Lower lobe of right lung (tissue), 2 donors: Measurements from ENCODE around the gene ZNF784. TPM values are rescaled to one million over a fixed set of nuclear protein-coding genes. Genes with fewer than 3 reads are reported as not detected.

ENCODE experiments used
- ATAC-seq, 2 donors: fragments of 200-7000 bp; cut with Tn5 transposase; one replicate each; pipeline ENCODE4 v1.9.1; 2020 to 2022; ENCODE audit warnings: mild to moderate bottlenecking in 2 of 2, moderate library complexity in 2 of 2
- DNase-seq: peaks from one replicate; pipeline ENCODE4 v3.0.0-alpha.2; 2020
- H3K27ac ChIP-seq: fragments of 200-600 bp; one replicate; pipeline ENCODE4 v1.8.0; 2022
- H3K27me3 ChIP-seq: fragments of 200-600 bp; one replicate; pipeline ENCODE4 v1.8.0; 2022; ENCODE audit warnings: low read depth
- H3K36me3 ChIP-seq: fragments of 200-600 bp; one replicate; pipeline ENCODE4 v1.8.0; 2022; ENCODE audit warnings: mild to moderate bottlenecking
- H3K4me1 ChIP-seq: fragments of 200-600 bp; one replicate; pipeline ENCODE4 v1.8.0; 2022
- H3K4me3 ChIP-seq: fragments of 200-600 bp; one replicate; pipeline ENCODE4 v1.8.0; 2022; ENCODE audit warnings: mild to moderate bottlenecking
- H3K9me3 ChIP-seq: fragments of 200-600 bp; one replicate; pipeline ENCODE4 v1.8.0; 2022
- CTCF ChIP-seq: fragments of 200-600 bp; IDR thresholded peaks from one replicate; pipeline ENCODE4 v1.8.0; 2022; ENCODE audit warnings: antibody characterized with exemption, mild to moderate bottlenecking
- intact Hi-C: fragments of 100-400 bp; cut with DNase I; formaldehyde crosslinking; loops from one replicate; pipeline ENCODE4 v1.11.0; 2022
- total RNA-seq: library from RNA; stranded (reverse); fragmentation: NEBNext Ultra II Directional; extraction: Animal tissue kit (Norgen Biotek cat#: 25700); gene quantifications from one replicate; pipeline ENCODE4 v1.2.1, GENCODE V29; 2021
- donor health status: DM: no; HTN: yes; CAD: no; lungs with severe emphysema.

The ZNF784 gene
- total RNA-seq, 1 donor from 2014 or later, result 7.1 TPM

- no peak for DNase-seq
- peak overlapping the region; percentile 82 for H3K4me3 ChIP-seq
- no peak for ATAC-seq
- H3K9me3 ChIP-seq, result no peaks in the 10 kb centered on the region
- H3K27me3 ChIP-seq, result no peaks in the 10 kb centered on the region
- H3K4me1 ChIP-seq, result peaks cover 61% of the 10 kb centered on the region
- intact Hi-C loops, result no loop called here
- H3K36me3 ChIP-seq, result peaks cover 12% of the 10 kb centered on the region
- peak overlapping the region; percentile 81 for H3K27ac ChIP-seq
- no peak for TF ChIP-seq CTCF
Observed at GRCh38 chr19:55644191-55644833, 19.9 kb upstream of the ZNF784 start.

DNA sequence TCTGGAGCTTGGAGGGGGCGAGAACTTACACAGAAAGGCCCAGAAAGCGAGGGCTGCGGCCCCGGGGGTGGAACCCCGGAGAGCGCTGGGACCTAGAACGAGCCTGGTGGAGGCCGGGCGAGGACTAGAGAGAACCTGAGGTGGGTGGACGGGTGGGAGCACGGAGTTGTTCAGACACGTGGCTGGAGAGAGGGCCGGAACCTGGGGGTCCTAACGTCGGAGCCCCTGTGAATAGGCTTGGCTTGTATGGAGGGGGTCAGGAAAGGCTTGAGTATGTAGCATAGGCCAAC lies 19.5 kb upstream of the ZNF784 start:
- no peak for TF ChIP-seq CTCF
- H3K4me1 ChIP-seq, result peaks cover 61% of the 10 kb centered on the region
- H3K27ac ChIP-seq, result peak overlapping the region; percentile 81
- H3K36me3 ChIP-seq, result peaks cover 12% of the 10 kb centered on the region
- H3K4me3 ChIP-seq, result peak overlapping the region; percentile 82
- intact Hi-C loops, result no loop called here
- DNase-seq, result peak; percentile 52
- no peaks in the 10 kb centered on the region for H3K27me3 ChIP-seq
- no peak for ATAC-seq
- no peaks in the 10 kb centered on the region for H3K9me3 ChIP-seq

DNA sequence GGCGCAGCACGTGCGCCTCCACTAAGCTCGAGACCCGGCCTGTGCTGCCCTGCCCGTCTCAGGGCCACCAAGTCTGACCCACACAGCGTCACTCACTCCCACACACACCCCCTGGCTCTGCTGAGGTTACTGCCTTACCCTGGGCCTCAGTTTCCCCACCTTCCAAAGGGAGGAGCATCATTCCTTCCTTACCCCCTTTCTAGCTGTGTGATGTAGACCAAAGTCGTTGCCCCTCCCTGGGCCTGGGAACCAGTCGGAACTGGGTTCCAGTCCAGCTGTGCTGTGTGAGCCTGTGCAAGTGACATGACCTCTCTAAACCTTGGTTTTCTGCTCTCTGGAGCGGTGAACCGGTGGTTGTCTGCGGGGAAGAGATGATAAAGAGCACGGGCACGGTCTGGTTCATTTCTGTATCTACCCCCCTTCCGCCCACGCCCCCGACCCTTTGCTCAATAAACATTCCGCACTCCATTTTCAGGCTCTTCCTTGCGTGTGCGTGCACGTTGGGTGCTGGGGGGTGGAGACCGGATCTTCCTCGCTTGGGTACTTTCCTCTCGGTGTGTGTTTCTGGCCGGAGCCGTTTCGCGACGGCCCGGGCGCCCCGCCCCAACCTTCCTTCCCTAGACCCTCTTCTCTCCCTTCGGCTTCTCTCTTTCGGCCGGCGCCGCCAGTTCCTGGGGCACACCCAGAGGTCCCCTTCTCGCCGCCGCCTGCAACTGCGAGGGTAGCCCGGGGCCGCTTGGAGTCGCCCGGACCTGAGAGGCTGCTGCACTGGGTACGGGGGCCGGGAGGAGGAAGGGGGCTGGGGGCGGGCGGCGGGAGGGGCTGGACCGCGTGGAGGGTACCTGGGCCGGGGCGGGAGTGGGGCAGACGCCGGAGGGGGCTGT lies 18.9 kb upstream of the ZNF784 start, which contains the start of gene ZNF581:
TSS of gene ZNF581 (plus strand) at position 647 of the 884 bp plus-strand sequence. CDS start 923 bp downstream, outside the sequence.
- DNase-seq (peak; percentile 85), ATAC-seq (peak; percentile 68 to 73)
- Histone ChIP-seq H3K27me3 (no peaks in the 10 kb centered on the region), H3K4me3 (peak within 1 kb of the TSS; percentile 82), H3K9me3 (no peaks in the 10 kb centered on the region), H3K27ac (peak within 1 kb of the TSS; percentile 81), H3K4me1 (peaks cover 61% of the 10 kb centered on the region), H3K36me3 (peaks cover 12% of the 10 kb centered on the region)
- no peak for TF ChIP-seq CTCF
- intact Hi-C loops, result no loop called here

DNA sequence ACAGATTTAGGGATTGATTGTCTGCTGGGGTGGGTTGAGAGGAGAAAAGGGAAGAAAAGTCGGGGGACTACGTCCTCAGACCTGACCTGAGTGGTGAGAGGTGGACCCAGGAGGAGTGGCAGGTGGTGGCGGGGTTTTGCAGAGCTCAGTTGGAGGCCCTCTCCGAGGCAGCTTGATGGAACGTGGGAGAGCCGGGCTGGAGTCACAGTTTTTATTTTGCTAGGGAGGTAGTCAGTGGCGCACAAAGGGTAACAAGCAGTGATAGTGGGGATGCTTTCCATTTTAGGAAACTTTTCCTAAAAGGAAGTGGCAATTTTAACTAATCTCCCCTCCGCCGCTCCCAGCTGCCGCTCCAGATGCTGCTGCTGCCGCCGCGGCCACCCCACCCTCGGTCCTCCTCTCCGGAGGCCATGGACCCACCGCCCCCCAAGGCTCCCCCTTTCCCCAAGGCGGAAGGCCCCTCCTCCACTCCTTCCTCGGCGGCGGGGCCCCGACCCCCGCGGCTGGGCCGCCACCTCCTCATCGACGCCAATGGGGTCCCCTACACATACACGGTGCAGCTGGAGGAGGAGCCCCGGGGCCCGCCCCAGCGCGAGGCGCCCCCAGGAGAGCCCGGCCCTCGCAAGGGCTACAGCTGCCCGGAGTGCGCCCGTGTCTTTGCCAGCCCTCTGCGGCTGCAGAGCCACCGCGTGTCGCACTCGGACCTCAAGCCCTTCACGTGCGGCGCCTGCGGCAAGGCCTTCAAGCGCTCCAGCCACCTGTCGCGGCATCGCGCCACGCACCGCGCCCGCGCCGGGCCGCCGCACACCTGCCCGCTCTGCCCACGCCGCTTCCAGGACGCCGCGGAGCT lies 18.0 kb upstream of the ZNF784 start:
- intact Hi-C loops, result no loop called here
- H3K36me3 ChIP-seq, result peaks cover 12% of the 10 kb centered on the region
- TF ChIP-seq CTCF, result no peak
- peak; percentile 3 to 5 for ATAC-seq
- DNase-seq, result peak; percentile 65
- no peaks in the 10 kb centered on the region for H3K27me3 ChIP-seq
- H3K4me1 ChIP-seq, result peaks cover 64% of the 10 kb centered on the region
- peak overlapping the region; percentile 82 for H3K4me3 ChIP-seq
- H3K9me3 ChIP-seq, result no peaks in the 10 kb centered on the region
- H3K27ac ChIP-seq, result peak overlapping the region; percentile 81

GRCh38 chr19:55641426-55642152 lies 17.2 kb upstream of the ZNF784 start:
- no peaks in the 10 kb centered on the region for H3K9me3 ChIP-seq
- peak overlapping the region; percentile 81 for H3K27ac ChIP-seq
- peaks cover 12% of the 10 kb centered on the region for H3K36me3 ChIP-seq
- peaks cover 66% of the 10 kb centered on the region for H3K4me1 ChIP-seq
- intact Hi-C loops, result no loop called here
- DNase-seq (no peak), ATAC-seq (peak in 1 of 2 donors; percentile 1)
- H3K4me3 ChIP-seq, result peak overlapping the region; percentile 82
- TF ChIP-seq CTCF, result no peak
- no peaks in the 10 kb centered on the region for H3K27me3 ChIP-seq
